Skeletal muscle tissue (tissue), 4 donors: Measurements from ENCODE around the gene ZNF581. TPM values are rescaled to one million over a fixed set of nuclear protein-coding genes. Genes with fewer than 3 reads are reported as not detected.

Experiments
- H3K27ac ChIP-seq: one replicate; pipeline ENCODE4 v1.7.0; 2013; ENCODE audit warnings: mild to moderate bottlenecking, low read depth, low read length, inconsistent platforms
- H3K27me3 ChIP-seq, 3 donors: one replicate each; pipeline ENCODE4 v1.7.0; 2013; ENCODE audit warnings: low read length in 3 of 3; ENCODE audit not compliant: control insufficient read depth in 3 of 3, insufficient read depth in 3 of 3
- H3K36me3 ChIP-seq, 3 donors: one replicate each; pipeline ENCODE4 v1.7.0; 2013; ENCODE audit warnings: low read length in 3 of 3; ENCODE audit not compliant: control insufficient read depth in 3 of 3, insufficient read depth in 3 of 3
- H3K4me1 ChIP-seq, 3 donors: one replicate each; pipeline ENCODE4 v1.7.0; 2013; ENCODE audit warnings: low read length in 3 of 3, mild to moderate bottlenecking in 3 of 3; ENCODE audit not compliant: control insufficient read depth in 3 of 3, insufficient read depth in 3 of 3
- H3K4me3 ChIP-seq, 3 donors: one replicate each; pipeline ENCODE4 v1.7.0; 2013; ENCODE audit warnings: low read length in 3 of 3
- H3K9ac ChIP-seq, 3 donors: one replicate each; pipeline ENCODE4 v1.7.0; 2013; ENCODE audit warnings: low read length in 3 of 3, mild to moderate bottlenecking in 3 of 3, moderate library complexity in 2 of 3, low read depth in 1 of 3
- H3K9me3 ChIP-seq, 3 donors: one replicate each; pipeline ENCODE4 v1.7.0; 2013; ENCODE audit warnings: low read length in 3 of 3; ENCODE audit not compliant: control insufficient read depth in 3 of 3
- total RNA-seq: library from RNA; depleted of rRNA; stranded (reverse); fragments of >200 nt; gene quantifications from one replicate; pipeline ENCODE4 v1.2.3, GENCODE V29; 2014
- donor health status: Osteomylitis.

Gene ZNF581
- total RNA-seq, 1 donor from 2014 or later, result 17.2 TPM

DNA sequence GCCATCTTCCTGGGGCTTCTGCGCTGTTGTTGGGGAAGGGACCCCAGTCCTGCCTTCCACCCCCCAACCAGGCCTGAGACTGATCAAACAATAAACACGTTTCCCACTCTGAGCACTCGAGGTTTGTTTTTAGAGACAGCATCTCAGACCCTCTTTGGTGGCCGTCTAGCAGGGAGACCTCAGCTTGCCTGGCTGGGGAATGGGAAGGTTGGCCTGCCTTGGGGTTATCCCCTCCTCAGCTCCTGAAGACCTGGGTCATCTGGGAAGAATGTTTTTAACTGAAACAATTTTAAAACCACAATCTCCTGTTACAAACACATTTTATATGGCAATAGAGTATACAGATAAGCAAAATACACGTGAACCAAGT lies 2.0 kb downstream of the ZNF581 start:
- H3K4me1 ChIP-seq, result peaks cover 52 to 56% (median 55%) of the 10 kb centered on the region in 3 donors
- no peak overlapping the region for H3K4me3 ChIP-seq
- no peak overlapping the region for H3K27ac ChIP-seq
- no peaks in the 10 kb centered on the region for H3K27me3 ChIP-seq
- no peak overlapping the region for H3K9ac ChIP-seq
- H3K36me3 ChIP-seq, result peaks cover 10 to 14% (median 12%) of the 10 kb centered on the region in 3 donors
- no peaks in the 10 kb centered on the region for H3K9me3 ChIP-seq

DNA sequence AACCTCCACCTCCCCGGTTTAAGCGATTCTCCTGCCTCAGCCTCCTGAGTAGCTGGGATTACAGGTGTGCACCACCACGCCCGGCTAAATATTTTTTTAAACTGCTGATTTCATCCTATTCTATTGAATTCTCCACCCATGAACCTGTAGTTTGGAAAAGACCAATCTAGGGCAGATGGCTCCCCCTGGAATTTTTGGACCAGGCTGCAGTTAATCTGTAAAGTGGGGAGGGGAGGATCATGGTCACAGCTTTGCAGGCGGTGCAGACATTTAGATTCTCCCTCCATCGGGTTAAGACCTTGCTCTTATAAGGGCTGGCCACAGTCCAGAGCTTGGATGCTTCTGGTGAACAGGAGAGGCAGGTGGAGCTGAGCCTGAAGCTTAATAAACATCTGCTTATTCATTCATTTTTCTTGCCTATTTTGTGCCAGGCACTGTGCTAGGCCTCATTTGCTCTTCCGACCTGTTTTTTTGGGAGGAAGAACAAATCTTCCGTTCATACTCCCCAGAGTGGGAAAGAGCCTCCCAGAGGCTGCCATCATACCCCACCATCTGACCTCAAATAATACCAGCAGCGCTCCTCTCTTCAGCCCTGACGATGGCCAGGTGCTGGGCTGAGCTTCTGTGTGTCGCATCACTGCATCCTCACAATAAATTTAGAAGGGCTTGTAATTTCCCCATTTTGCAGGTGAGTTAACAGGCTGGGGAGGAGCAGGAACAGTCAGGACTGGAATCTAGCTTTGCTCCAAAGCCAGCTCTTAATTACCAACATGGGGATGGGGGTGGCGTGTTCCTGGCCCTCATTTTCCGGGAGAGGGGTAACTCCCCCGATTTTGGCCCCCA lies 3.7 kb downstream of the ZNF581 start:
- Histone ChIP-seq H3K27ac (peak overlapping the region; percentile 60), H3K9ac (peak overlapping the region; percentile 80 to 88 (median 87)), H3K36me3 (peaks cover 12 to 15% (median 14%) of the 10 kb centered on the region in 3 donors), H3K4me3 (peak overlapping the region; percentile 78 to 87 (median 85)), H3K27me3 (no peaks in the 10 kb centered on the region), H3K9me3 (no peaks in the 10 kb centered on the region), H3K4me1 (peaks cover 45 to 51% (median 46%) of the 10 kb centered on the region in 3 donors)

DNA sequence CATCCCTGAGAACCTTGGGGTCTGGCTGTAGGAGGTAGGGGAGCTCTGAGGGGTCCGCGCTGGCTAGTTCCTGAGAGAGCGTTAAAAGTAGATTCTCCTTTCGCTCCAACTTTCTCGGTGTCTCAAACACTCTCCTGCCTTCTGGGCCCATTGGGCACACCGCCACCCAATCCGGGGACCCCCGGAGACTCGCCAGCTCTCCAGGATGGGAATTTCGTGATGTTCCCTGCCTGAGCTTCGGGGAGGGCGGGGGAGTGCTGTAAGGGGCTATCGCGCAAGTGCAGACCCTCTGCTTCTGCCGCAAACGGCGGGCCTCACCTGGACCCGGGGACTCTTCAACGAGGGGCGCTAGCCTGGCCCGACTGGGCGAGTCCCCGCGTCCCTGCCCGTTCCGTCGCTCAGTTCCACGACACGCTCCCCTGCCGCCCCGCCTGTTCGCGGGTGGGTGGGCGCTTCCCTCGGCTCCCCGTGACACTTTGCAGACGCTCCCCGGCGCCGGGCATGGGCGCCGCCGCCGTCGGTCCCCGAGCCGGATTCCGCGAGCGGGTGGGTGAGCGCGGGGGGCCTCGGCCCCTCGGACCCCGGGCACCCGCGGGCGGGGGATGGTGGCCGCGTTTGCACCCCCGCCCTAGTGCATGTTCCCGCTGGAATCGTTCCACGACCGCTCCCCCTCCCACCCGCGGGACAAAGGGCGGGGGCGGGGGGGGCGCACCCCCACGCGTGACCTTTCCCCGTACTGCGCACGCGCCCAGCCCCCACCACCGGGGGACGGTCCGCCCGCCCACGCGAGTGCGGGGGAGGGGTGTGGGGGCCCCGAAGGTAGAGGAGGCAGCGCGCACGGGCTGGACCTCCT lies 4.5 kb downstream of the ZNF581 start, which contains the start of gene CCDC106:
Gene CCDC106 (plus strand): TSS at position 481 of the 853 bp plus-strand sequence. CDS start 835 bp downstream, outside the sequence.
- H3K4me1 ChIP-seq, result peaks cover 36 to 44% (median 38%) of the 10 kb centered on the region in 3 donors
- H3K9ac ChIP-seq, result peak within 1 kb of the TSS; percentile 80 to 88 (median 87)
- H3K9me3 ChIP-seq, result no peaks in the 10 kb centered on the region
- peaks cover 12 to 16% (median 14%) of the 10 kb centered on the region in 3 donors for H3K36me3 ChIP-seq
- H3K27ac ChIP-seq, result peak within 1 kb of the TSS; percentile 60
- H3K27me3 ChIP-seq, result no peaks in the 10 kb centered on the region
- peak within 1 kb of the TSS; percentile 78 to 87 (median 85) for H3K4me3 ChIP-seq

DNA sequence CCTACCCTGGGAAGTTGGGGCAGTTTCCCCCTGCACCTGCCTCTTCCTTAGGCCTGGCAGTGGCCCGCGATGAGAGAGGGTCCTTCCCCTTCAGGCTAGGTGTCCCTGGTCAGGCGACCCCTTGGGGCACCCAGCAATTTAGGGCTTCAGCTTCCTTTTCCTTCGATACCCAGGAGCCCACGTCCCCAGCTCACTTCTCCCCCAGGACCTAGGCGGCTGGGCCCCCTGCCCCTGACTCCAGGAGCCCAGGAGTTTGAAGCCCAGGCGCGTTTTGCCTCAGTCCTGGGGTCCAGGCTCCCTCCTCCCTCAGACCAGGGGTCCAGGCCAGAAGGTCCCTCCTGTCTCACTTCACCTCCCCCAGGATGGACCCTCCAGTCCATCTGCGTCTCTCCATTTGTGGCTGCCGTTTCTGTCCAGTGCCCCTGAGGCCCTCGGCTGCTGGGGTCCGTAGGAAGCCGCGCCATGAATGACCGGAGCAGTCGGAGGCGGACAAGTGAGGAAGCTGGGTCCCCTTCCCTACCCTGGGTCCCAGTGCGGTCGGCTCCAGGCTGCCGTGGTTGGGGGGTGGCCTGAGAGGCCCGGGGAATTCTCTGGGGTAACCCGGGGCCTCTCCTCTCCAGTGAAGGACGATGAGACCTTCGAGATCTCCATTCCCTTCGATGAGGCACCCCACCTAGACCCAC lies 5.3 kb downstream of the ZNF581 start:
- H3K27me3 ChIP-seq, result no peaks in the 10 kb centered on the region
- H3K4me1 ChIP-seq, result peaks cover 32 to 40% (median 35%) of the 10 kb centered on the region in 3 donors
- H3K4me3 ChIP-seq, result peak overlapping the region; percentile 78 to 87 (median 85)
- peak overlapping the region; percentile 60 for H3K27ac ChIP-seq
- H3K9ac ChIP-seq, result peak overlapping the region; percentile 80 to 88 (median 87)
- H3K9me3 ChIP-seq, result no peaks in the 10 kb centered on the region
- peaks cover 12 to 16% (median 14%) of the 10 kb centered on the region in 3 donors for H3K36me3 ChIP-seq

- Histone ChIP-seq H3K9ac (peak overlapping the region in 1 of 3 donors; percentile 88), H3K4me1 (peaks cover 26 to 32% (median 27%) of the 10 kb centered on the region in 3 donors), H3K27me3 (no peaks in the 10 kb centered on the region), H3K27ac (no peak overlapping the region), H3K36me3 (peaks cover 12 to 16% (median 12%) of the 10 kb centered on the region in 3 donors), H3K4me3 (peak overlapping the region; percentile 78 to 87 (median 85)), H3K9me3 (no peaks in the 10 kb centered on the region)
Measured at GRCh38 chr19:55649268-55650125, 6.0 kb downstream of the ZNF581 start.

GRCh38 chr19:55650126-55650557 lies 6.7 kb downstream of the ZNF581 start:
- Histone ChIP-seq H3K36me3 (peaks cover 6 to 11% (median 7%) of the 10 kb centered on the region in 3 donors), H3K9me3 (no peaks in the 10 kb centered on the region), H3K4me3 (no peak overlapping the region), H3K27ac (no peak overlapping the region), H3K9ac (no peak overlapping the region), H3K4me1 (peaks cover 20 to 26% (median 22%) of the 10 kb centered on the region in 3 donors), H3K27me3 (no peaks in the 10 kb centered on the region)

DNA sequence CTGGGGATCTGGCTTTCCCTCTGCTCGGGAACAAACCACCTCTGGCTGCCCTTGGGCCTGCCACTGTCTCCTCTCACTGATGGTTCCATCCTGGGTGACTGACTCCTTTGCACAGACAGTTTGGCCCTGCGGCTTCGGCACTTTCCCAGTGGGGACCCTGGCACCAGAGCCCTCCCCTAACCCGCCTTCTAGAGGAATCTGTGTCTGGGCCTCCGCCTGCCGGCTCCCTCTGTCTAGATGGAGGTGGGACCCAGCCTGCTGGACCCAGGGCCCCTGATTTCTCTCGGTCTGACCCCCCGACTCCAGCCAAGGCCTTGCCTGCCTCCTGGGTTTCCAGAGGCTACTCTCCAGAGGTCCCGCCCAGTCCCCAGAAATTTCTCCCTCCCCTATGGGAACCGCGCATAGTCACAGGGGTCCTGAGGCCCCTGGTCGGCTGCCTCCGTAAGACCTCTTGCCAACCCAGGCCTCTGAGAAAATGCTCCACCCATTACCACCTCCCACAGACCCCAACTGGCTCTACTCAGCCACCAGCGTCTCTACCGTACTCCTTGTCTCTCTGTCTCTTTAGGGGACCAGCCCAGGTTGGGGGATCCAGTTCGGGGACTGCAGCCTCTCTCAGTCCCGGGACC lies 7.3 kb downstream of the ZNF581 start:
- Histone ChIP-seq H3K36me3 (peaks cover under 1 to 6% (median 2%) of the 10 kb centered on the region in 3 donors), H3K4me1 (peaks cover 24 to 26% (median 24%) of the 10 kb centered on the region in 3 donors), H3K27me3 (no peaks in the 10 kb centered on the region), H3K9ac (no peak overlapping the region), H3K4me3 (no peak overlapping the region), H3K27ac (no peak overlapping the region), H3K9me3 (no peaks in the 10 kb centered on the region)

DNA sequence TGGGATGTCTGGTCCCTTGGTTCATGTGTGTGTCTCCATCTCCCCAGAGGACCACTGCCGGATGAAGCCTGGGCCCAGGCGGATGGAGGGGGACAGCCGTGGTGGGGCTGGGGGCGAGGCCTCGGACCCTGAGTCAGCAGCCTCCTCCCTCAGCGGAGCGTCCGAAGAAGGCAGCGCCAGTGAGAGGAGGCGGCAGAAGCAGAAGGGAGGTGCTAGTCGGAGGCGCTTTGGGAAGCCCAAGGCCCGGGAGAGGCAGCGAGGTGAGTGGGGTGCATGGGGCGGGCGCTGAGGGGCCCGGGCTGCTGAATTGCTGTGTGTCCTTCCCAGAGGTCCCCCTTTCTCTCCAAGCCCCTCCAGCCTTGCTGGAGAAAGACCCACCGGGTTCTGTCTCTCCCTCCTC lies 7.8 kb downstream of the ZNF581 start:
- Histone ChIP-seq H3K27ac (no peak overlapping the region), H3K9ac (no peak overlapping the region), H3K36me3 (peaks cover 0 to 6% (median 2%) of the 10 kb centered on the region in 3 donors), H3K27me3 (no peaks in the 10 kb centered on the region), H3K4me1 (peaks cover 29 to 31% (median 29%) of the 10 kb centered on the region in 3 donors), H3K4me3 (no peak overlapping the region), H3K9me3 (no peaks in the 10 kb centered on the region)
